SU-DHL-6 (cell line): ENCODE data around the gene AKAP6.

Experiments
- H2AFZ ChIP-seq: fragments of 200-600 bp; sonication (generic); 2 replicates; pipeline ENCODE4 v1.6.1; 2014; ENCODE audit warnings: low read depth, mild to moderate bottlenecking, moderate library complexity, mixed read lengths, antibody characterized with exemption, low read length; ENCODE audit not compliant: severe bottlenecking
- H3F3A ChIP-seq: fragments of 200-600 bp; shearing (Covaris generic); 2 replicates; pipeline ENCODE4 v1.6.0; 2016; ENCODE audit warnings: antibody characterized with exemption, mild to moderate bottlenecking; ENCODE audit not compliant: insufficient read depth
- H3K27ac ChIP-seq: fragments of 200-600 bp; sonication (generic); 2 replicates; pipeline ENCODE4 v1.5.1; 2016; ENCODE audit warnings: low read depth, mild to moderate bottlenecking, low read length, moderate library complexity, mixed read lengths
- H3K27me3 ChIP-seq: fragments of 200-600 bp; sonication (generic), shearing (Covaris generic); 2 replicates; pipeline ENCODE4 v1.6.0; 2014; ENCODE audit warnings: mild to moderate bottlenecking, low read length
- H3K36me3 ChIP-seq: fragments of 200-600 bp; sonication (generic); 2 replicates; pipeline ENCODE4 v1.6.1; 2014; ENCODE audit warnings: mild to moderate bottlenecking, low read length, mixed read lengths
- H3K4me2 ChIP-seq: fragments of 300-600, 200-600 bp; shearing (Covaris generic), sonication (generic); 2 replicates; pipeline ENCODE4 v1.6.0; 2014; ENCODE audit warnings: low read length, low read depth, mild to moderate bottlenecking; ENCODE audit not compliant: poor library complexity, severe bottlenecking
- H3K4me3 ChIP-seq: fragments of 200-600 bp; sonication (generic); 2 replicates; pipeline ENCODE4 v1.5.1; 2014; ENCODE audit warnings: antibody characterized with exemption, low read length, mild to moderate bottlenecking, mixed read lengths; ENCODE audit not compliant: insufficient read depth, poor library complexity, severe bottlenecking
- H3K79me2 ChIP-seq: fragments of 200-600 bp; sonication (generic); 2 replicates; pipeline ENCODE4 v1.6.1; 2014; ENCODE audit warnings: mild to moderate bottlenecking, low read length, moderate library complexity; ENCODE audit not compliant: insufficient read depth
- H3K9ac ChIP-seq: fragments of 200-600 bp; sonication (generic); 2 replicates; pipeline ENCODE4 v1.7.0; 2014; ENCODE audit warnings: mild to moderate bottlenecking, low read length
- H3K9me2 ChIP-seq: fragments of 200-600 bp; sonication (generic); replicated peaks from 2 replicates; pipeline ENCODE4 v1.6.1; 2014; ENCODE audit warnings: low read length; ENCODE audit not compliant: insufficient read depth
- H3K9me3 ChIP-seq: fragments of 200-600 bp; sonication (generic); 2 replicates; pipeline ENCODE4 v1.6.1; 2014; ENCODE audit warnings: low read length, mixed read lengths; ENCODE audit not compliant: insufficient read depth
- H4K20me1 ChIP-seq: fragments of 200-600 bp; sonication (generic); 2 replicates; pipeline ENCODE4 v1.6.1; 2014; ENCODE audit warnings: low read depth, mild to moderate bottlenecking, antibody characterized with exemption, low read length, moderate library complexity, mixed read lengths
- EZH2phosphoT487 ChIP-seq: fragments of 200-600 bp; sonication (generic), shearing (Covaris generic); conservative IDR thresholded peaks from 2 replicates; pipeline ENCODE4 v1.6.1; 2018; ENCODE audit warnings: mild to moderate bottlenecking, antibody characterized with exemption, low read length, moderate library complexity, mixed read lengths
- TF ChIP-seq, protein P1 (sequence below): fragments of 200-600 bp; sonication (generic); IDR thresholded peaks from one replicate; pipeline ENCODE4 v1.5.1; 2017; ENCODE audit warnings: antibody characterized with exemption, mild to moderate bottlenecking, low read length, moderate library complexity; ENCODE audit not compliant: insufficient read depth, poor library complexity, severe bottlenecking

Gene AKAP6

DNA sequence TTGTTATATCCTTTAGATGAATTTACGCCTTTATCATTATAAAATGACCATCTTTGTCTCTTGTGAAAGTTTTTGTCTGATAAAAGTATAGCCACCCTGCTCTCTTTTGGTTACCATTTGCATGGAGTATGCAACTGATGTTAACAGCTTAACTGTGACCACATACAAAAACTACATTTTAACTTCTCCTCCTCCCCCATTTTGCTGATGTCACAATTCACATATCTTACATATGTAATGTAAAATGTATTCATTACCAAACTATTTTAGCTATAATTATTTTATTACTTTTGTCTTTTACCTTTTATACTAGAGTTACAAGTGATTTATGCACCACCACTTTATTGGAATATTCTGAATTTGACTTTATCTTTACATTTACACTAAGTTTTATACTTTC lies 425.1 kb downstream of the AKAP6 start:
- no peaks in the 10 kb centered on the region for H3K36me3 ChIP-seq
- no peak overlapping the region for H3K27ac ChIP-seq
- no peaks in the 10 kb centered on the region for H3K27me3 ChIP-seq
- H3K9me2 ChIP-seq, result no peaks in the 10 kb centered on the region
- H3K79me2 ChIP-seq, result no peaks in the 10 kb centered on the region
- H3K4me3 ChIP-seq, result no peak overlapping the region
- no peak overlapping the region for H3K4me2 ChIP-seq
- H3K9ac ChIP-seq, result no peak overlapping the region
- no peaks in the 10 kb centered on the region for H3F3A ChIP-seq
- H2AFZ ChIP-seq, result no peak overlapping the region
- no peaks in the 10 kb centered on the region for H4K20me1 ChIP-seq
- no peak for TF ChIP-seq EZH2phosphoT487
- TF ChIP-seq, protein P1, sequence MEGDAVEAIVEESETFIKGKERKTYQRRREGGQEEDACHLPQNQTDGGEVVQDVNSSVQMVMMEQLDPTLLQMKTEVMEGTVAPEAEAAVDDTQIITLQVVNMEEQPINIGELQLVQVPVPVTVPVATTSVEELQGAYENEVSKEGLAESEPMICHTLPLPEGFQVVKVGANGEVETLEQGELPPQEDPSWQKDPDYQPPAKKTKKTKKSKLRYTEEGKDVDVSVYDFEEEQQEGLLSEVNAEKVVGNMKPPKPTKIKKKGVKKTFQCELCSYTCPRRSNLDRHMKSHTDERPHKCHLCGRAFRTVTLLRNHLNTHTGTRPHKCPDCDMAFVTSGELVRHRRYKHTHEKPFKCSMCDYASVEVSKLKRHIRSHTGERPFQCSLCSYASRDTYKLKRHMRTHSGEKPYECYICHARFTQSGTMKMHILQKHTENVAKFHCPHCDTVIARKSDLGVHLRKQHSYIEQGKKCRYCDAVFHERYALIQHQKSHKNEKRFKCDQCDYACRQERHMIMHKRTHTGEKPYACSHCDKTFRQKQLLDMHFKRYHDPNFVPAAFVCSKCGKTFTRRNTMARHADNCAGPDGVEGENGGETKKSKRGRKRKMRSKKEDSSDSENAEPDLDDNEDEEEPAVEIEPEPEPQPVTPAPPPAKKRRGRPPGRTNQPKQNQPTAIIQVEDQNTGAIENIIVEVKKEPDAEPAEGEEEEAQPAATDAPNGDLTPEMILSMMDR, result no peak
- H3K9me3 ChIP-seq, result 0 out of 2 replicates have a peak, but pooled peaks cover 3% of the 10 kb centered on the region

DNA sequence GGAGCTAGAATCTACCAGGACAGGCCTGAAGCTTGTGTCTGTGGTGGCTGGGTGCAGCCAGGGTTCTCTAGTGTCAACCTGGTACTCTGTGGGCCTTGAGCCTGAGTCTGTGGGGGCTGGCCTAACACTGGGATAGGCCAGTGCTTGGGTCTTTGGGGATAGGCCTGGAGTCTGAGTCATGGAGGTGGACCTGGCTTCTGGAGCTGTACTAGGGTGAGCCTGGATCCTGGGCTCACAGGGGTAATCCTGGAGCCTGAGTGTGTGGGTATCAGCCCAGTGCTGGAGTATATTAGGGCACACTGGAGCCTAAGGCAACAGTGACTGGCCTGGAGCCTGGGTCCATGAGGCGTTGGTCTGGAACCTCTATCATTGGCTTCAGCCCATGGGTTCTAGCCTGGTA lies 427.1 kb downstream of the AKAP6 start:
- no peak for TF ChIP-seq EZH2phosphoT487
- TF ChIP-seq, protein P1, result no peak

DNA sequence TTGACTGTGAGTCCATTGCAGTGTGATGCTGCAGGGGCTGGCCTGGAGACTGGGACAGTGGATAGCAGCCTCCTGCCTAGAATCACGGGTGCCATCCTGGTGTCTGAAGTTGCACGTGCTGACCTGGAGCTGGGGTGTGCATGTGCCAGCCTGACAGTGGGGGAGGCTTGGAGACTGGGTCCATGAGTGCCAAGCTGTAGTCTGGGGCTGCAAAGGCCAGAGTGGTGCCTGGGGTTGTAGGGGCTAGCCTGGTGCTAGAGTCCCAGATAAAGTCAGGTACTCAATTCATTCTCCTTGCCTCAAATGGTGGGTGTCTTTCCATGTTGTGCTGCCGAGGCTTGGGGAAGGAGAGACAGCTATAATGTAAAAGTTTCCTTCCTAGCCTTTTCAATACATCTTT lies 427.7 kb downstream of the AKAP6 start:
- no peak overlapping the region for H2AFZ ChIP-seq
- H3K4me3 ChIP-seq, result no peak overlapping the region
- no peak overlapping the region for H3K4me2 ChIP-seq
- H3K27ac ChIP-seq, result no peak overlapping the region
- no peak overlapping the region for H3K9ac ChIP-seq
- H3K9me3 ChIP-seq, result 0 out of 2 replicates have a peak, but pooled peaks cover 3% of the 10 kb centered on the region
- no peaks in the 10 kb centered on the region for H3K79me2 ChIP-seq
- H4K20me1 ChIP-seq, result no peaks in the 10 kb centered on the region
- no peaks in the 10 kb centered on the region for H3K9me2 ChIP-seq
- no peaks in the 10 kb centered on the region for H3F3A ChIP-seq
- no peaks in the 10 kb centered on the region for H3K36me3 ChIP-seq
- no peaks in the 10 kb centered on the region for H3K27me3 ChIP-seq
- TF ChIP-seq, protein P1, result no peak
- no peak for TF ChIP-seq EZH2phosphoT487

More for the DNA sequence above, 427.1 kb downstream of the AKAP6 start:
- H4K20me1 ChIP-seq, result no peaks in the 10 kb centered on the region
- no peaks in the 10 kb centered on the region for H3K27me3 ChIP-seq
- H3F3A ChIP-seq, result no peaks in the 10 kb centered on the region
- no peak overlapping the region for H3K27ac ChIP-seq
- 0 out of 2 replicates have a peak, but pooled peaks cover 3% of the 10 kb centered on the region for H3K9me3 ChIP-seq
- H2AFZ ChIP-seq, result no peak overlapping the region
- H3K9ac ChIP-seq, result no peak overlapping the region
- H3K4me2 ChIP-seq, result no peak overlapping the region
- H3K36me3 ChIP-seq, result no peaks in the 10 kb centered on the region
- H3K4me3 ChIP-seq, result no peak overlapping the region
- H3K9me2 ChIP-seq, result no peaks in the 10 kb centered on the region
- H3K79me2 ChIP-seq, result no peaks in the 10 kb centered on the region
